ENCODE data around the gene KLK2. TPM values are rescaled to one million over a fixed set of nuclear protein-coding genes. Genes with fewer than 3 reads are reported as not detected.
A peak's percentile ranks its signal among the peaks of the same experiment; 100 is the strongest.

Gene KLK2
- total and polyA plus RNA-seq, 8 donors, result not detected

- no peak for ATAC-seq
Observed at GRCh38 chr19:50897612-50898011, 24.4 kb downstream of the KLK2 start.

GRCh38 chr19:50898018-50898417, 24.8 kb downstream of the KLK2 start:
- Histone ChIP-seq H3K27ac (no peak overlapping the region), H3K9me3 (no peaks in the 10 kb centered on the region), H3K36me3 (no peaks in the 10 kb centered on the region), H3K4me1 (no peaks in the 10 kb centered on the region), H3K27me3 (peaks cover 0 to 28% of the 10 kb centered on the region in 2 donors), H3K4me3 (no peak overlapping the region)
- no peak for TF ChIP-seq CTCF (IDR thresholded peaks at IDR 0.05)
- no peak for DNase-seq
- intact Hi-C loops (cut with DNase I), result no loop called here
- no peak for ATAC-seq

More at GRCh38 chr19:50897612-50898011, 24.4 kb downstream of the KLK2 start:
- no peaks in the 10 kb centered on the region for H3K4me1 ChIP-seq
- no peak for DNase-seq
- no peak overlapping the region for H3K27ac ChIP-seq
- intact Hi-C loops (cut with DNase I), result no loop called here
- H3K36me3 ChIP-seq, result no peaks in the 10 kb centered on the region
- no peak for TF ChIP-seq CTCF (IDR thresholded peaks at IDR 0.05)
- no peaks in the 10 kb centered on the region for H3K9me3 ChIP-seq
- H3K27me3 ChIP-seq, result peaks cover 0 to 33% of the 10 kb centered on the region in 2 donors
- no peak overlapping the region for H3K4me3 ChIP-seq

- no peak for ATAC-seq
- Histone ChIP-seq H3K27ac (no peak overlapping the region), H3K36me3 (no peaks in the 10 kb centered on the region), H3K4me1 (no peaks in the 10 kb centered on the region), H3K4me3 (no peak overlapping the region), H3K9me3 (no peaks in the 10 kb centered on the region), H3K27me3 (peaks cover 0 to 19% of the 10 kb centered on the region in 2 donors)
- intact Hi-C loops (cut with DNase I), result no loop called here
- TF ChIP-seq CTCF (IDR thresholded peaks at IDR 0.05), result no peak
- DNase-seq, result no peak
Observed at GRCh38 chr19:50899569-50899968, 26.3 kb downstream of the KLK2 start.

GRCh38 chr19:50902640-50903039, 29.4 kb downstream of the KLK2 start:
- Histone ChIP-seq H3K4me3 (no peak overlapping the region), H3K27ac (no peak overlapping the region), H3K27me3 (peaks cover 0 to 36% of the 10 kb centered on the region in 2 donors), H3K36me3 (no peaks in the 10 kb centered on the region), H3K9me3 (no peaks in the 10 kb centered on the region), H3K4me1 (no peaks in the 10 kb centered on the region)
- ATAC-seq (no peak), DNase-seq (no peak)
- TF ChIP-seq CTCF (IDR thresholded peaks at IDR 0.05), result no peak
- intact Hi-C loops (cut with DNase I), result no loop called here

GRCh38 chr19:50906217-50906616, 33.0 kb downstream of the KLK2 start:
- intact Hi-C loops (cut with DNase I), result no loop called here
- peaks cover 22 to 63% of the 10 kb centered on the region in 2 donors for H3K27me3 ChIP-seq
- no peaks in the 10 kb centered on the region for H3K4me1 ChIP-seq
- DNase-seq, result peak in 1 of 4 donors; percentile 17
- no peaks in the 10 kb centered on the region for H3K9me3 ChIP-seq
- no peak for TF ChIP-seq CTCF (IDR thresholded peaks at IDR 0.05)
- H3K36me3 ChIP-seq, result no peaks in the 10 kb centered on the region
- H3K4me3 ChIP-seq, result no peak overlapping the region
- no peak for ATAC-seq
- no peak overlapping the region for H3K27ac ChIP-seq

All from left lung (tissue), 10 donors.